Measurements from ENCODE around the gene CTF1.
A peak's percentile ranks its signal among the peaks of the same experiment; 100 is the strongest.

CTF1 gene

GRCh38 chr16:30922420-30922959 is 26.1 kb downstream of the CTF1 start:
- no peak for TF ChIP-seq CTCF (IDR thresholded peaks at IDR 0.05; ENCODE audit: control insufficient read depth, extremely low read depth, insufficient read depth)
- DNase-seq (ENCODE audit: low read depth) = peak; percentile 99
- H3K4me3 ChIP-seq (ENCODE audit: low read depth, low read length) = peak overlapping the region; percentile 55

- peak; percentile 100 for DNase-seq (ENCODE audit: low read depth)
- no peak for TF ChIP-seq CTCF (IDR thresholded peaks at IDR 0.05; ENCODE audit: control insufficient read depth, extremely low read depth, insufficient read depth)
- peak overlapping the region; percentile 55 for H3K4me3 ChIP-seq (ENCODE audit: low read depth, low read length)
Measured at GRCh38 chr16:30922960-30923535, 26.6 kb downstream of the CTF1 start.

GRCh38 chr16:30923554-30924075 is 27.2 kb downstream of the CTF1 start, which contains the start of gene FBXL19:
Gene FBXL19, plus strand, starts transcription at chr16:30923572. Its CDS starts 2,183 bp downstream, at chr16:30925755.
- peak within 1 kb of the TSS; percentile 55 for H3K4me3 ChIP-seq (ENCODE audit: low read depth, low read length)
- no peak for DNase-seq (ENCODE audit: low read depth)
- TF ChIP-seq CTCF (IDR thresholded peaks at IDR 0.05; ENCODE audit: control insufficient read depth, extremely low read depth, insufficient read depth) = no peak

GRCh38 chr16:30924076-30924912 is 27.9 kb downstream of the CTF1 start:
- no peak for DNase-seq (ENCODE audit: low read depth)
- TF ChIP-seq CTCF (IDR thresholded peaks at IDR 0.05; ENCODE audit: control insufficient read depth, extremely low read depth, insufficient read depth) = no peak
- peak overlapping the region; percentile 55 for H3K4me3 ChIP-seq (ENCODE audit: low read depth, low read length)

- H3K4me3 ChIP-seq (ENCODE audit: low read depth, low read length) = peak overlapping the region; percentile 55
- TF ChIP-seq CTCF (IDR thresholded peaks at IDR 0.05; ENCODE audit: control insufficient read depth, extremely low read depth, insufficient read depth) = no peak
- DNase-seq (ENCODE audit: low read depth) = no peak
Measured at GRCh38 chr16:30924913-30925631, 28.7 kb downstream of the CTF1 start.

GRCh38 chr16:30925632-30925987 is 29.2 kb downstream of the CTF1 start:
- no peak for TF ChIP-seq CTCF (IDR thresholded peaks at IDR 0.05; ENCODE audit: control insufficient read depth, extremely low read depth, insufficient read depth)
- no peak overlapping the region for H3K4me3 ChIP-seq (ENCODE audit: low read depth, low read length)
- DNase-seq (ENCODE audit: low read depth) = no peak

Data from LNCaP clone FGC (cell line).